Liver (tissue), 3 donors: ENCODE results near the gene F8A1.
"Not testable (repeated sequence)": the region's sequence is repeated elsewhere in the genome, so short reads cannot be mapped to it uniquely, and the experiment has no call there.

Source experiments
- ATF3 ChIP-seq: IDR thresholded peaks from 2 replicates; pipeline ENCODE4 v1.6.1; 2016; ENCODE audit warnings: antibody characterized with exemption
- CTCF ChIP-seq: fragments of 150-350 bp; IDR thresholded peaks from 2 replicates; pipeline ENCODE4 v1.5.1; 2017; ENCODE audit warnings: improper control_type of control experiment, low read depth, low read length; ENCODE audit not compliant: missing input control
- EGR1 ChIP-seq, 2 donors: IDR thresholded peaks; 2 replicates each; pipeline ENCODE4 v1.6.1; 2016 to 2018; ENCODE audit warnings: antibody characterized with exemption in 2 of 2, low read depth in 2 of 2
- GABPA ChIP-seq, 2 donors: IDR thresholded peaks in 1 of 2; conservative IDR thresholded peaks in 1 of 2; 2 replicates each; pipeline ENCODE4 v1.6.1; 2016; ENCODE audit warnings: antibody characterized with exemption in 2 of 2, mild to moderate bottlenecking in 1 of 2, moderate library complexity in 1 of 2
- MAX ChIP-seq: IDR thresholded peaks from 2 replicates; pipeline ENCODE4 v1.6.1; 2016; ENCODE audit warnings: antibody characterized with exemption
- RAD21 ChIP-seq, 2 donors: IDR thresholded peaks; 2 replicates each; pipeline ENCODE4 v1.6.1; 2016; ENCODE audit warnings: antibody characterized with exemption in 2 of 2, mild to moderate bottlenecking in 2 of 2
- REST ChIP-seq: IDR thresholded peaks from 2 replicates; pipeline ENCODE4 v1.6.1; 2016; ENCODE audit warnings: antibody characterized with exemption, mild to moderate bottlenecking
- RXRA ChIP-seq, 2 donors: IDR thresholded peaks; 2 replicates each; pipeline ENCODE4 v1.6.1; 2017 to 2018; ENCODE audit warnings: antibody characterized with exemption in 2 of 2, mild to moderate bottlenecking in 1 of 2
- SP1 ChIP-seq: IDR thresholded peaks from 2 replicates; pipeline ENCODE4 v1.6.1; 2018; ENCODE audit warnings: antibody characterized with exemption, mild to moderate bottlenecking
- TAF1 ChIP-seq: conservative IDR thresholded peaks from 2 replicates; pipeline ENCODE4 v1.6.1; 2016; ENCODE audit warnings: antibody characterized with exemption, mild to moderate bottlenecking
- YY1 ChIP-seq: IDR thresholded peaks from 2 replicates; pipeline ENCODE4 v1.6.1; 2016; ENCODE audit warnings: antibody characterized with exemption, mild to moderate bottlenecking
- ZBTB33 ChIP-seq: IDR thresholded peaks from 2 replicates; pipeline ENCODE4 v1.6.1; 2016; ENCODE audit warnings: antibody characterized with exemption
- donor health status: healthy.
- donor health status: healthy.

- not testable (repeated sequence) for TF ChIP-seq CTCF; MAX; REST; EGR1 (IDR thresholded peaks at IDR 0.05; ENCODE audit: low read depth in 2 of 2); ATF3; YY1; ZBTB33; SP1; RAD21 (IDR thresholded peaks at IDR 0.05); GABPA (IDR thresholded peaks at IDR 0.05 in 1 of 2, conservative IDR thresholded peaks at IDR 0.05 in 1 of 2); TAF1; RXRA (IDR thresholded peaks at IDR 0.05)
These were observed 1.1 kb upstream of the F8A1 start for GRCh38 chrX:154885057-154885456.
